Heart left ventricle (tissue), 16 donors: ENCODE data around the gene WDR33. TPM values are rescaled to one million over a fixed set of nuclear protein-coding genes. Genes with fewer than 3 reads are reported as not detected.
A peak's percentile ranks its signal among the peaks of the same experiment; 100 is the strongest.

Experiments used
- ATAC-seq, 4 donors: fragments of 200-7000 bp; cut with Tn5 transposase; one replicate each; pipeline ENCODE4 v1.9.1; 2020 to 2022; ENCODE audit warnings: moderate library complexity in 4 of 4, mild to moderate bottlenecking in 3 of 4, moderate number of reproducible peaks in 1 of 4
- DNase-seq, 5 donors: peaks; one replicate each; pipeline ENCODE4 v3.0.0-alpha.2; 2020
- H3K27ac ChIP-seq, 12 donors: fragments of 200-600 bp; sonication (generic) in 4 of 12; one replicate each; pipeline versions ENCODE4 v1.5.0 to v1.8.0; 2016 to 2022; ENCODE audit warnings: mild to moderate bottlenecking in 2 of 12
- H3K27me3 ChIP-seq, 9 donors: fragments of 200-600 bp; sonication (generic) in 2 of 9; one replicate each; pipeline versions ENCODE4 v1.5.1 to v1.8.0; 2016 to 2022; ENCODE audit warnings: mild to moderate bottlenecking in 3 of 9
- H3K36me3 ChIP-seq, 9 donors: fragments of 200-600 bp; sonication (generic) in 2 of 9; one replicate each; pipeline versions ENCODE4 v1.5.0 to v1.8.0; 2018 to 2022; ENCODE audit warnings: mild to moderate bottlenecking in 2 of 9
- H3K4me1 ChIP-seq, 12 donors: fragments of 200-600 bp; sonication (generic) in 4 of 12; one replicate each; pipeline versions ENCODE4 v1.5.0 to v1.8.0; 2016 to 2022; ENCODE audit warnings: mild to moderate bottlenecking in 3 of 12
- H3K4me3 ChIP-seq, 12 donors: fragments of 200-600 bp; sonication (generic) in 4 of 12; one replicate each; pipeline versions ENCODE4 v1.5.0 to v1.8.0; 2017 to 2022; ENCODE audit warnings: mild to moderate bottlenecking in 9 of 12, moderate library complexity in 4 of 12
- H3K9me3 ChIP-seq, 12 donors: fragments of 200-600 bp; sonication (generic) in 4 of 12; one replicate each; pipeline versions ENCODE4 v1.5.0 to v1.8.0; 2016 to 2022; ENCODE audit warnings: mild to moderate bottlenecking in 1 of 12
- POLR2A ChIP-seq, 2 donors: fragments of 450-650 bp; IDR thresholded peaks; one replicate each; pipeline ENCODE4 v1.6.1; 2017; ENCODE audit warnings: antibody characterized with exemption in 2 of 2, mild to moderate bottlenecking in 2 of 2, moderate library complexity in 2 of 2
- WGBS, 4 donors: extraction: QIAGEN DNeasy Blood & Tissue Kit in 2 of 4; methylation state at CpG; one replicate each; pipeline versions ENCODE4 v1.1.5 to v1.1.7; 2013 to 2018; 5-methylcytosine and 5-hydroxymethylcytosine counted together
- intact Hi-C, 10 donors: fragments of 100-400 bp; cut with DNase I; formaldehyde crosslinking; loops; one replicate each; pipeline versions ENCODE4 v1.11.1 to v1.14.2; 2022
- polyA plus RNA-seq, 2 donors: library from polyadenylated mRNA; stranded (reverse); fragments of 200-250 nt; gene quantifications; one replicate each; pipeline ENCODE4 v1.2.3, GENCODE V29; 2013
- total RNA-seq, 9 donors: library from RNA; depleted of rRNA in 2 of 9; stranded (reverse); fragments of >200 nt in 2 of 9; fragmentation: NEBNext Ultra II Directional in 3 of 9; extraction: Animal tissue kit (Norgen Biotek cat#: 25700) in 3 of 9; gene quantifications; one replicate each; pipeline versions ENCODE4 v1.1.0 to v1.2.4, GENCODE V29; 2016 to 2023
- TF ChIP-seq, protein P1 (sequence below), 12 donors: fragments of 200-600 bp; sonication (generic) in 4 of 12; IDR thresholded peaks; one replicate each; pipeline versions ENCODE4 v1.5.0 to v1.8.0; 2018 to 2022; ENCODE audit warnings: antibody characterized with exemption in 12 of 12, mild to moderate bottlenecking in 5 of 12
- donor health status: ischemic (EF 13 %, LVEDD 7.1; RV severe dilation, severe dysfunction).
- donor health status: healthy with polysubstance abuse.
- donor health status: DM: no; HTN: yes; CAD: no.
- donor health status: DM: no; HTN: no; CAD: no.
- donor health status: ischemic (EF 25% LVEDD 6.9; RV normal size, moderate dysfunction).
- donor health status: ischemic (EF 25% LVEDD 5.7; RV mildly dilated, moderate dysfunction).
- donor health status: healthy.
- donor health status: DM: yes; HTN: yes; CAD: no.
- donor health status: ischemic (EF 35%, LVEDD 5.7; RV mildly dilated, moderate dysfunction).
- donor health status: nonischemic (EF 11% LVEDD 7.7; RV severe dilation, severe dysfunction).
- donor health status: DM: yes; HTN: yes; CAD: no.
- donor health status: PGD.
- donor health status: ischemic (EF 29% LVEDD 5.4; RV normal size, mild dysfunction).
- donor health status: nonischemic (EF 23%, LVEDD 6.1; RV moderate dilation, normal function).

Gene WDR33
- total and polyA plus RNA-seq, 11 donors, result 15.4 to 49.9 (median 41.1) TPM

DNA sequence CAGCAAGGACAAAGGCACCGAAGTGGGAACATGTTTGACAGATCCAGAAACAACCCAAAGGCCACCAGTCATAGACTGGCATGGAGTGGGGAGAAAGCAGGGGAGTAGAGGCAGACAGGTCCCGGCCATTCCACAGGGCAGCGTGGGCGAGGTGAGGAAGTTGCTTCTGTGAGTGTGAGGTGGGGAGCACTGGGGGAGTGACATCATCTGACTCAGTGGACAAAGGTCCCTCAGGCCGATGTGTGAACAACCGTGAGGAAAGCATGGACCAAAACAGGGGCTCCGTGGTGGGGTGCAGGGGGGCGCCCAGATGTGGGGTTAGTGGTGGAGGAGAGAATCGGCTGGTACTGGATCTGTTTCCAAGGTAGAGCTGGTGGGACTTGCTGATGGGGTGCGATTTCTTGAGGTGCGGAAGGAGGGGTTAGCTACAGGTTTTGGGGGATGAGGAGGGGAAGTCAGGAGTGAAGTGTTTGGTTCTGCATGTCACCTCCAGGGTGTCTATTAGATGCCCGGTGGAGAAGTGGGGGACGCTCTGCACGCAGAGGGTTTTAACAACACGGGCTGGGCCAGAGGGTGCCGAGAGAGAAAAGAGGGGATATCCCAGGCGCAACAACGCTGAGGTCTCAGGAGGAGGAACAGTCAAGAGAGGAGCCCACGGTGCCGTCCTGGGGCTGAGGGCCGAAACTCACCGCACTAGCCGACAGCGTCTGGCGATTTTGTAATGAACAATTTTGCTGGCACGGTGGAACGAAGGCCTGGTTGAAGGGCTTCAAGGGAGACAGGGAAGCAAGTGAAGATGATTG is 112.2 kb downstream of the WDR33 start:
- no peak overlapping the region for H3K4me3 ChIP-seq
- DNase-seq (no peak), ATAC-seq (no peak)
- peaks cover 0 to 38% (median 23%) of the 10 kb centered on the region in 12 donors for H3K4me1 ChIP-seq
- H3K9me3 ChIP-seq, result no peaks in the 10 kb centered on the region
- H3K27ac ChIP-seq, result no peak overlapping the region
- 94 to 97% (median 96%) methylated on average over 27 of the region's 27 CpGs for WGBS, 4 donors
- no peaks in the 10 kb centered on the region for H3K27me3 ChIP-seq
- intact Hi-C loops, result loop anchor here in 7 of 10 donors (5.0 to 10.0 kb wide), 5 partner anchors 51 to 171 kb away; partner anchors contain the start of genes GPR17 (in 2 of the 7) and IWS1 (in 1 of the 7)
- TF ChIP-seq, protein P1, sequence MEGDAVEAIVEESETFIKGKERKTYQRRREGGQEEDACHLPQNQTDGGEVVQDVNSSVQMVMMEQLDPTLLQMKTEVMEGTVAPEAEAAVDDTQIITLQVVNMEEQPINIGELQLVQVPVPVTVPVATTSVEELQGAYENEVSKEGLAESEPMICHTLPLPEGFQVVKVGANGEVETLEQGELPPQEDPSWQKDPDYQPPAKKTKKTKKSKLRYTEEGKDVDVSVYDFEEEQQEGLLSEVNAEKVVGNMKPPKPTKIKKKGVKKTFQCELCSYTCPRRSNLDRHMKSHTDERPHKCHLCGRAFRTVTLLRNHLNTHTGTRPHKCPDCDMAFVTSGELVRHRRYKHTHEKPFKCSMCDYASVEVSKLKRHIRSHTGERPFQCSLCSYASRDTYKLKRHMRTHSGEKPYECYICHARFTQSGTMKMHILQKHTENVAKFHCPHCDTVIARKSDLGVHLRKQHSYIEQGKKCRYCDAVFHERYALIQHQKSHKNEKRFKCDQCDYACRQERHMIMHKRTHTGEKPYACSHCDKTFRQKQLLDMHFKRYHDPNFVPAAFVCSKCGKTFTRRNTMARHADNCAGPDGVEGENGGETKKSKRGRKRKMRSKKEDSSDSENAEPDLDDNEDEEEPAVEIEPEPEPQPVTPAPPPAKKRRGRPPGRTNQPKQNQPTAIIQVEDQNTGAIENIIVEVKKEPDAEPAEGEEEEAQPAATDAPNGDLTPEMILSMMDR (IDR thresholded peaks at IDR 0.05), result no peak
- no peak for TF ChIP-seq POLR2A (IDR thresholded peaks at IDR 0.05)
- H3K36me3 ChIP-seq, result peaks cover 0 to 5% (median 0%) of the 10 kb centered on the region in 9 donors

- DNase-seq, result no peak
- ATAC-seq, result no peak
- no peak overlapping the region for H3K27ac ChIP-seq
- 94 to 96% (median 95%) methylated on average over 21 of the region's 21 CpGs for WGBS, 4 donors
- TF ChIP-seq POLR2A (IDR thresholded peaks at IDR 0.05), result no peak
- TF ChIP-seq, protein P1 (IDR thresholded peaks at IDR 0.05), result no peak
- H3K27me3 ChIP-seq, result no peaks in the 10 kb centered on the region
- intact Hi-C loops, result loop anchor here in 7 of 10 donors (5.0 to 10.0 kb wide), 5 partner anchors 50 to 170 kb away; partner anchors contain the start of genes GPR17 (in 2 of the 7) and IWS1 (in 1 of the 7)
- H3K4me3 ChIP-seq, result no peak overlapping the region
- no peaks in the 10 kb centered on the region for H3K36me3 ChIP-seq
- H3K4me1 ChIP-seq, result peaks cover 0 to 27% (median 15%) of the 10 kb centered on the region in 12 donors
- H3K9me3 ChIP-seq, result no peaks in the 10 kb centered on the region
Observed at GRCh38 chr2:127697482-127698180, 113.3 kb downstream of the WDR33 start.

DNA sequence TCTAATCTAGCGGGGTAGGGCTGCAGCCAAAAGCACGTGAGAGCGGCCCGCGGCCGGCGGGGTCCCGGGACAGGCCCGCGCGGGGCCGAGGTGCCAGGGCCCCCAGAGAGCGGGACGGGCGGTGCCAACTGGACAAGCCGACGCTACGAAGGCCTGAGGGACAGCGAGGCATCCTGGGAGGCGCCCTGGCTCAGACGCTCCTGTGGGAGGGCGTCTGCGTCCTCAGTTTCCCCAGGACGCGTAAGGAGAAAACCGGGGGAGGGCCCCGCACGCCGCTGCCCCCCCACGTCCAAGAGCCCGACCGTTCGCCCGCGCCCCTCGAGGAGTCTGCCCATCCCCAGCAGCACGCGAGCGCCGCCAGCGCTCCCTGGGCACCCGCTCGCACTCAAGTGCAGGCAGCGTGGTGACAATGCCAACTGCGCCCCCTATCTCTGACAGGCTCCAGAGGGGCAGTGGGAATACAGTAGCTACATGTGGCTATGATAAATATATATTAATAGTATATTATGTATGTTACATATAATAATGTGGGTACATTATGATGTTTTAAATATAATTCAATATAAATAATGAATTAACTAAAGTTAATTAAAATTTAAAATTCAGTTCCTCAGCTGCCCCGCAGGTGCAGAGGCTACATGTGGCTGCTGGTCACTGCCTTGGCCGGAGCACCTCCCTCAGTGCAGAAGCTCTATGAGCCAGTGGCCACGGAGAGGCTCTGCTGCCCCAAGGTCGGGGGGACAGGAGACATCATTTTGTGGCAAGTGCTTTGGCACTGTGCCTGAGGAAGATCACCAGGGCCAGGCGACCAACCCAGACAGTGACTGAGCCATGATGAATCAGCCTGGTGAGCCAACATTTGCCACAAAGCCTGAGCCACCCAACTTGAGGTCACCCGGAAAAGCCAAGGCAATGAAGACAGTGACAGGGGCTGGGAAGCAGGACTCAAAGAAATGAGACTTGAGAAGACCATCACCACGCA is 115.2 kb downstream of the WDR33 start:
- Histone ChIP-seq H3K36me3 (no peaks in the 10 kb centered on the region), H3K27me3 (no peaks in the 10 kb centered on the region), H3K9me3 (peaks cover 0 to 9% (median 0%) of the 10 kb centered on the region in 12 donors), H3K4me1 (peaks cover 0 to 18% (median 8%) of the 10 kb centered on the region in 12 donors), H3K27ac (peak overlapping the region in 5 of 12 donors; percentile 23 to 72 (median 36)), H3K4me3 (peak overlapping the region in 10 of 12 donors; percentile 23 to 55 (median 46))
- ATAC-seq (peak; percentile 65 to 91 (median 88)), DNase-seq (peak; percentile 78 to 89 (median 84))
- TF ChIP-seq, protein P1 (IDR thresholded peaks at IDR 0.05), result peak; percentile 40 to 85 (median 70)
- TF ChIP-seq POLR2A (IDR thresholded peaks at IDR 0.05), result no peak
- 27 to 38% (median 30%) methylated on average over 42 to 52 of the region's 52 CpGs for WGBS, 4 donors
- intact Hi-C loops, result loop anchor here in 8 of 10 donors (1.0 to 10.0 kb wide), 6 partner anchors 48 to 168 kb away; partner anchors contain the start of genes GPR17 (in 2 of the 8) and IWS1 (in 1 of the 8)
